WTC11 (cell line): ENCODE results near the gene CYP2R1. TPM values are rescaled to one million over a fixed set of nuclear protein-coding genes. Genes with fewer than 3 reads are reported as not detected.

Experiments used
- ATAC-seq: fragments of 200-7000 bp; cut with Tn5 transposase; 2 replicates; pipeline ENCODE4 v1.10.0; 2021; ENCODE audit warnings: mild to moderate bottlenecking, moderate library complexity
- CTCF ChIA-PET: fragments of 300-600 bp; sonication (Branson Sonifier 250); formaldehyde crosslinking; loops from one replicate; lab custom pipeline; 2021; ENCODE audit warnings: antibody characterized with exemption; lab: Charles Lee
- POLR2A ChIA-PET: fragments of 350-600 bp; sonication (Branson Sonifier 250); formaldehyde crosslinking; loops from one replicate; lab custom pipeline; 2021; ENCODE audit warnings: antibody characterized with exemption; lab: Charles Lee
- DNase-seq: peaks from one replicate; pipeline ENCODE4 v3.0.0; 2021; ENCODE audit warnings: low spot score
- H3K27ac Mint-ChIP-seq: 2 replicates; pipeline ENCODE4 v1.8.0; 2021; ENCODE audit warnings: mixed read lengths
- H3K27me3 Mint-ChIP-seq: 2 replicates; pipeline ENCODE4 v1.8.0; 2021; ENCODE audit warnings: low read depth, mild to moderate bottlenecking, moderate library complexity, mixed read lengths
- H3K36me3 Mint-ChIP-seq: 2 replicates; pipeline ENCODE4 v1.8.0; 2021; ENCODE audit warnings: mixed read lengths
- H3K4me1 Mint-ChIP-seq: 2 replicates; pipeline ENCODE4 v1.8.0; 2022; ENCODE audit warnings: mixed read lengths
- H3K4me3 Mint-ChIP-seq: 2 replicates; pipeline ENCODE4 v1.8.0; 2021; ENCODE audit warnings: mild to moderate bottlenecking, moderate library complexity, mixed read lengths
- H3K9me3 Mint-ChIP-seq: 2 replicates; pipeline ENCODE4 v1.8.0; 2021; ENCODE audit warnings: mixed read lengths
- ATF2 ChIP-seq: sonication (generic); formaldehyde crosslinking; IDR thresholded peaks from 2 replicates; pipeline ENCODE4 v1.8.1; 2022; ENCODE audit warnings: low read depth, missing genetic modification reagents, borderline replicate concordance
- CREM ChIP-seq: sonication (generic); formaldehyde crosslinking; IDR thresholded peaks from 2 replicates; pipeline ENCODE4 v1.8.1; 2022; ENCODE audit warnings: mild to moderate bottlenecking, missing genetic modification reagents, moderate library complexity
- CTCF ChIP-seq: fragments of 200-600 bp; IDR thresholded peaks from 2 replicates; pipeline ENCODE4 v1.8.0; 2022; ENCODE audit warnings: antibody characterized with exemption
- E2F5 ChIP-seq: sonication (generic); formaldehyde crosslinking; IDR thresholded peaks from 2 replicates; pipeline ENCODE4 v1.8.1; 2022; ENCODE audit warnings: mild to moderate bottlenecking, moderate library complexity, missing genetic modification reagents
- FOXK1 ChIP-seq: sonication (generic); formaldehyde crosslinking; IDR thresholded peaks from 2 replicates; pipeline ENCODE4 v1.8.0; 2022; ENCODE audit warnings: mild to moderate bottlenecking, moderate library complexity, missing genetic modification reagents
- FOXP1 ChIP-seq: sonication (generic); formaldehyde crosslinking; IDR thresholded peaks from 2 replicates; pipeline ENCODE4 v1.8.0; 2022; ENCODE audit warnings: missing genetic modification reagents, mild to moderate bottlenecking, moderate library complexity, borderline replicate concordance
- FOXP4 ChIP-seq: sonication (generic); formaldehyde crosslinking; IDR thresholded peaks from 2 replicates; pipeline ENCODE4 v1.8.0; 2022; ENCODE audit warnings: mild to moderate bottlenecking, missing genetic modification reagents
- GABPB1 ChIP-seq: sonication (generic); formaldehyde crosslinking; IDR thresholded peaks from 2 replicates; pipeline ENCODE4 v1.8.1; 2023; ENCODE audit warnings: mild to moderate bottlenecking, missing genetic modification reagents
- HMGXB4 ChIP-seq: sonication (generic); formaldehyde crosslinking; IDR thresholded peaks from 2 replicates; pipeline ENCODE4 v1.8.1; 2023; ENCODE audit warnings: mild to moderate bottlenecking, moderate library complexity, missing genetic modification reagents
- IRF1 ChIP-seq: sonication (generic); formaldehyde crosslinking; IDR thresholded peaks from 2 replicates; pipeline ENCODE4 v1.8.0; 2023; ENCODE audit warnings: missing genetic modification reagents
- MAX ChIP-seq: sonication (generic); formaldehyde crosslinking; IDR thresholded peaks from 2 replicates; pipeline ENCODE4 v1.8.0; 2022; ENCODE audit warnings: mild to moderate bottlenecking, missing genetic modification reagents
- MYBL2 ChIP-seq: sonication (generic); formaldehyde crosslinking; IDR thresholded peaks from 2 replicates; pipeline ENCODE4 v1.8.1; 2023; ENCODE audit warnings: mild to moderate bottlenecking, moderate library complexity, missing genetic modification reagents
- NFATC4 ChIP-seq: fragments of 250-450 bp; sonication (Bioruptor Pico); IDR thresholded peaks from 2 replicates; pipeline ENCODE4 v1.9.0; 2021; ENCODE audit warnings: mild to moderate bottlenecking
- NFE2L1 ChIP-seq: sonication (generic); formaldehyde crosslinking; IDR thresholded peaks from 2 replicates; pipeline ENCODE4 v1.8.1; 2023; ENCODE audit warnings: missing genetic modification reagents
- NFYB ChIP-seq: sonication (generic); formaldehyde crosslinking; conservative IDR thresholded peaks from 2 replicates; pipeline ENCODE4 v1.8.0; 2022; ENCODE audit warnings: low read depth, missing genetic modification reagents
- TCF7 ChIP-seq: sonication (generic); formaldehyde crosslinking; IDR thresholded peaks from 2 replicates; pipeline ENCODE4 v1.8.0; 2022; ENCODE audit warnings: mild to moderate bottlenecking, low read depth, missing genetic modification reagents, moderate library complexity
- TEAD4 ChIP-seq: sonication (generic); formaldehyde crosslinking; IDR thresholded peaks from 2 replicates; pipeline ENCODE4 v1.8.0; 2022; ENCODE audit warnings: mild to moderate bottlenecking, missing genetic modification reagents
- TP53 ChIP-seq: sonication (generic); formaldehyde crosslinking; IDR thresholded peaks from 2 replicates; pipeline ENCODE4 v1.8.1; 2023; ENCODE audit warnings: mild to moderate bottlenecking, missing genetic modification reagents
- ZBTB43 ChIP-seq: sonication (generic); formaldehyde crosslinking; IDR thresholded peaks from 2 replicates; pipeline ENCODE4 v1.8.1; 2023; ENCODE audit warnings: mild to moderate bottlenecking, missing genetic modification reagents
- ZNF396 ChIP-seq: fragments of 250-450 bp; sonication (Bioruptor Pico); IDR thresholded peaks from 2 replicates; pipeline ENCODE4 v1.8.0; 2021; ENCODE audit warnings: mild to moderate bottlenecking, moderate library complexity, borderline replicate concordance
- ZSCAN18 ChIP-seq: fragments of 250-450 bp; sonication (Bioruptor Pico); IDR thresholded peaks from 2 replicates; pipeline ENCODE4 v2.1.2; 2022; ENCODE audit warnings: mild to moderate bottlenecking, moderate library complexity
- total RNA-seq: library from RNA; stranded (reverse); gene quantifications from 3 replicates; pipeline ENCODE4 v1.2.3, GENCODE V29; 2021

The CYP2R1 gene
- total RNA-seq, 1 experiment from 2014 or later, result 14.9 TPM

GRCh38 chr11:14905104-14906033 lies 13.3 kb upstream of the CYP2R1 start:
- Mint-ChIP-seq H3K36me3 (no peaks in the 10 kb centered on the region), H3K4me3 (peak overlapping the region; percentile 96), H3K9me3 (no peaks in the 10 kb centered on the region), H3K27me3 (peaks cover 26% of the 10 kb centered on the region), H3K27ac (peak overlapping the region; percentile 93), H3K4me1 (peaks cover 18% of the 10 kb centered on the region)
- CTCF ChIA-PET, result interaction anchor here (0.6 to 5.4 kb wide), 31 partner anchors 12 to 451 kb away, joined by 3 to 181 read pairs (median 5); partner anchors contain the start of genes CALCB, CYP2R1, PDE3B and PSMA1
- ATAC-seq (peak; percentile 85), DNase-seq (peak; percentile 91)
- POLR2A ChIA-PET, result interaction anchor here (0.8 to 2.9 kb wide), 4 partner anchors 15 to 385 kb away, joined by 3 to 14 read pairs (median 7); partner anchors contain the start of gene PDE3B
- TF ChIP-seq FOXK1, result peak; percentile 40; the same call in 1 of the 2 replicates
- no peak for TF ChIP-seq ZSCAN18 (CRISPR knock-in tag)
- TF ChIP-seq FOXP4 (CRISPR knock-in tag), result 0 out of 2 replicates have a peak, but pooled peaks have one; percentile 27
- TF ChIP-seq NFATC4, result no peak
- TF ChIP-seq TCF7 (CRISPR knock-in tag), result no peak
- no peak for TF ChIP-seq TP53 (CRISPR knock-in tag)
- peak; percentile 60; the same call in 1 of the 2 replicates for TF ChIP-seq FOXP1
- TF ChIP-seq HMGXB4 (CRISPR knock-in tag), result peak; percentile 92
- TF ChIP-seq NFE2L1 (CRISPR knock-in tag), result peak; percentile 34; the same call in 1 of the 2 replicates
- TF ChIP-seq MAX (CRISPR knock-in tag), result peak; percentile 66
- TF ChIP-seq GABPB1 (CRISPR knock-in tag), result no peak
- 0 out of 2 replicates have a peak, but pooled peaks have one; percentile 25 for TF ChIP-seq CREM (CRISPR knock-in tag)
- no peak for TF ChIP-seq ATF2 (CRISPR knock-in tag)
- no peak for TF ChIP-seq E2F5
- no peak for TF ChIP-seq TEAD4 (CRISPR knock-in tag)
- TF ChIP-seq IRF1, result 0 out of 2 replicates have a peak, but pooled peaks have one; percentile 64
- TF ChIP-seq ZNF396, result no peak
- TF ChIP-seq CTCF, result peak; percentile 46
- TF ChIP-seq MYBL2 (CRISPR knock-in tag), result no peak
- 0 out of 2 replicates have a peak, but pooled peaks have one; percentile 21 for TF ChIP-seq NFYB (CRISPR knock-in tag)
- peak; percentile 63 for TF ChIP-seq ZBTB43
